ENCODE data around the gene AJM1.

AJM1 gene

DNA sequence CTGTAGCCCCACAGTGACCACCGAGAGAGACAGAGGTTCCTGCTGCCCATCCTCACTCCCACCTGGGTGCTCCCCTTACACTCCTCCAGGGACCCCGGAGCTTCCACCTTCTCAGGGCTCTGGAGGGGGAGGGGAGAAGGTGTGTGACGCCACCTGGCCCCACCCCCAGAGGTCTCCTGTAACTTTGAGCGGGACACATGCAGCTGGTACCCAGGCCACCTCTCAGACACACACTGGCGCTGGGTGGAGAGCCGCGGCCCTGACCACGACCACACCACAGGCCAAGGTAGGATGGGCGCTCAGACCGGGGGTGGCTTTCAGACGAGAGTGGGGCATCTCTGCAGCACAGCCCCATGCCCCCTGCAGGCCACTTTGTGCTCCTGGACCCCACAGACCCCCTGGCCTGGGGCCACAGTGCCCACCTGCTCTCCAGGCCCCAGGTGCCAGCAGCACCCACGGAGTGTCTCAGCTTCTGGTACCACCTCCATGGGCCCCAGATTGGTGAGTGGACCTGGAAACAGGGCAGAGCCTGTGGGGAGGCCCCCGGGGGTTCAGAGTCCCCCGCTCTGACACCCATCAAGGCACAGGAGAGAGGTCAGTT, 14.4 kb downstream of the AJM1 start:
- Histone ChIP-seq H3K27me3 (replicated peaks; ENCODE audit: control insufficient read depth, insufficient read depth, low read length) (no peaks in the 10 kb centered on the region), H3K4me3 (replicated peaks; ENCODE audit: low read depth, low read length) (no peak overlapping the region), H3K36me3 (ENCODE audit: control insufficient read depth, insufficient read depth, low read length) (peaks cover 15% of the 10 kb centered on the region)
- TF ChIP-seq, protein P1, sequence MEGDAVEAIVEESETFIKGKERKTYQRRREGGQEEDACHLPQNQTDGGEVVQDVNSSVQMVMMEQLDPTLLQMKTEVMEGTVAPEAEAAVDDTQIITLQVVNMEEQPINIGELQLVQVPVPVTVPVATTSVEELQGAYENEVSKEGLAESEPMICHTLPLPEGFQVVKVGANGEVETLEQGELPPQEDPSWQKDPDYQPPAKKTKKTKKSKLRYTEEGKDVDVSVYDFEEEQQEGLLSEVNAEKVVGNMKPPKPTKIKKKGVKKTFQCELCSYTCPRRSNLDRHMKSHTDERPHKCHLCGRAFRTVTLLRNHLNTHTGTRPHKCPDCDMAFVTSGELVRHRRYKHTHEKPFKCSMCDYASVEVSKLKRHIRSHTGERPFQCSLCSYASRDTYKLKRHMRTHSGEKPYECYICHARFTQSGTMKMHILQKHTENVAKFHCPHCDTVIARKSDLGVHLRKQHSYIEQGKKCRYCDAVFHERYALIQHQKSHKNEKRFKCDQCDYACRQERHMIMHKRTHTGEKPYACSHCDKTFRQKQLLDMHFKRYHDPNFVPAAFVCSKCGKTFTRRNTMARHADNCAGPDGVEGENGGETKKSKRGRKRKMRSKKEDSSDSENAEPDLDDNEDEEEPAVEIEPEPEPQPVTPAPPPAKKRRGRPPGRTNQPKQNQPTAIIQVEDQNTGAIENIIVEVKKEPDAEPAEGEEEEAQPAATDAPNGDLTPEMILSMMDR (IDR thresholded peaks at IDR 0.05; ENCODE audit: insufficient read depth, low read length, poor library complexity, severe bottlenecking) = peak; percentile 10
- peak; percentile 8 for DNase-seq (ENCODE audit: extremely low read depth, insufficient read length)

DNA sequence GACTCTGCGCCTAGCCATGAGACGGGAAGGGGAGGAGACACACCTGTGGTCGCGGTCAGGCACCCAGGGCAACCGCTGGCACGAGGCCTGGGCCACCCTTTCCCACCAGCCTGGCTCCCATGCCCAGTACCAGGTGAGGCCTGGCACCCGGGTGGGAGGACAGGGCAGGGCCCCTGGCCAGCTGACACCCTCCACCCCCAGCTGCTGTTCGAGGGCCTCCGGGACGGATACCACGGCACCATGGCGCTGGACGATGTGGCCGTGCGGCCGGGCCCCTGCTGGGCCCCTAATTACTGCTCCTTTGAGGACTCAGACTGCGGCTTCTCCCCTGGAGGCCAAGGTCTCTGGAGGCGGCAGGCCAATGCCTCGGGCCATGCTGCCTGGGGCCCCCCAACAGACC, 14.9 kb downstream of the AJM1 start:
- DNase-seq (ENCODE audit: extremely low read depth, insufficient read length) = peak; percentile 14

DNA sequence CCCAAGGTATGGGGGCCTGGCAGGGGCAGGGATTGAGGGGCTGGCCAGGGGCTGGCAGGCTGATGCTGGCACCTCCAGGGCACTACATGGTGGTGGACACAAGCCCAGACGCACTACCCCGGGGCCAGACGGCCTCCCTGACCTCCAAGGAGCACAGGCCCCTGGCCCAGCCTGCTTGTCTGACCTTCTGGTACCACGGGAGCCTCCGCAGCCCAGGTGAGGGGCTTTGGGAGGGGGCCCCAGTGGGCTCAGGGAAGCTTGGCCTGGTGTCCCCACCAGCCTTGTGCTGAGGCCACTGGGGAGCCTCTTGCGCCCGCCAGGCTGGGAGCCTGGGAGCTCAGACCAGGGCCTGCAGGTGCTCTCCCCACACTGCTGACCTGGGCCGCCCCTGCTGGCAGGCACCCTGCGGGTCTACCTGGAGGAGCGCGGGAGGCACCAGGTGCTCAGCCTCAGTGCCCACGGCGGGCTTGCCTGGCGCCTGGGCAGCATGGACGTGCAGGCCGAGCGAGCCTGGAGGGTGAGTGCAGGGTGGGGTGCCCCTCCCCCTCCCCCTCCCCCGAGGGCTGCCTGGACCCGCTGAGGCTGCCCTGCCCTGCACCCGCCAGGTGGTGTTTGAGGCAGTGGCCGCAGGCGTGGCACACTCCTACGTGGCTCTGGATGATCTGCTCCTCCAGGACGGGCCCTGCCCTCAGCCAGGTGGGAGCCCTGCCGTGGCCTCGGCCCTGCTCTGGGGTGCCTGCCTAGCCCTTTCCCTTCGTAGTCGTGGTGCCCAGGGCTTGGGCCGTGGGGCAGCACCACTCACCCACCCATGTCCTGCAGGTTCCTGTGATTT, 15.5 kb downstream of the AJM1 start:
- no peak for DNase-seq (ENCODE audit: extremely low read depth, insufficient read length)
- H3K36me3 ChIP-seq (ENCODE audit: control insufficient read depth, insufficient read depth, low read length) = peaks cover 23% of the 10 kb centered on the region
- H3K27me3 ChIP-seq (replicated peaks; ENCODE audit: control insufficient read depth, insufficient read depth, low read length) = no peaks in the 10 kb centered on the region

More for the DNA sequence above, 14.9 kb downstream of the AJM1 start:
- Histone ChIP-seq H3K4me3 (replicated peaks; ENCODE audit: low read depth, low read length) (no peak overlapping the region), H3K27me3 (replicated peaks; ENCODE audit: control insufficient read depth, insufficient read depth, low read length) (no peaks in the 10 kb centered on the region), H3K36me3 (ENCODE audit: control insufficient read depth, insufficient read depth, low read length) (peaks cover 19% of the 10 kb centered on the region)
- TF ChIP-seq, protein P1 (IDR thresholded peaks at IDR 0.05; ENCODE audit: insufficient read depth, low read length, poor library complexity, severe bottlenecking) = no peak

DNA sequence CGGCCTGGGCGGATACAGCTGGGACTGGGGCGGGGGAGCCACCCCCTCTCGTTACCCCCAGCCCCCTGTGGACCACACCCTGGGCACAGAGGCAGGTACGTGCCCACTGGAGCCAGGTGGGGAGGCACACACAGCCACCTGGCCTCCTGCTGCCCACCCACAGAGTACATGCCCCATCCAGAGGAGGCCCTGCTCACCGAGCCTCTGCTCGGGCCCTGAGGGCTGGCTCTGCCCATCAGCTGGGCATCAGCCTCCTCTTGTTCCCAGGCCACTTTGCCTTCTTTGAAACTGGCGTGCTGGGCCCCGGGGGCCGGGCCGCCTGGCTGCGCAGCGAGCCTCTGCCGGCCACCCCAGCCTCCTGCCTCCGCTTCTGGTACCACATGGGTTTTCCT, 16.2 kb downstream of the AJM1 start:
- Histone ChIP-seq H3K27me3 (replicated peaks; ENCODE audit: control insufficient read depth, insufficient read depth, low read length) (no peaks in the 10 kb centered on the region), H3K36me3 (ENCODE audit: control insufficient read depth, insufficient read depth, low read length) (peaks cover 27% of the 10 kb centered on the region), H3K4me3 (replicated peaks; ENCODE audit: low read depth, low read length) (no peak overlapping the region)
- TF ChIP-seq, protein P1 (IDR thresholded peaks at IDR 0.05; ENCODE audit: insufficient read depth, low read length, poor library complexity, severe bottlenecking) = no peak
- DNase-seq (ENCODE audit: extremely low read depth, insufficient read length) = peak; percentile 18

More for the DNA sequence above, 15.5 kb downstream of the AJM1 start:
- TF ChIP-seq, protein P1 (IDR thresholded peaks at IDR 0.05; ENCODE audit: insufficient read depth, low read length, poor library complexity, severe bottlenecking) = no peak
- H3K4me3 ChIP-seq (replicated peaks; ENCODE audit: low read depth, low read length) = no peak overlapping the region

DNA sequence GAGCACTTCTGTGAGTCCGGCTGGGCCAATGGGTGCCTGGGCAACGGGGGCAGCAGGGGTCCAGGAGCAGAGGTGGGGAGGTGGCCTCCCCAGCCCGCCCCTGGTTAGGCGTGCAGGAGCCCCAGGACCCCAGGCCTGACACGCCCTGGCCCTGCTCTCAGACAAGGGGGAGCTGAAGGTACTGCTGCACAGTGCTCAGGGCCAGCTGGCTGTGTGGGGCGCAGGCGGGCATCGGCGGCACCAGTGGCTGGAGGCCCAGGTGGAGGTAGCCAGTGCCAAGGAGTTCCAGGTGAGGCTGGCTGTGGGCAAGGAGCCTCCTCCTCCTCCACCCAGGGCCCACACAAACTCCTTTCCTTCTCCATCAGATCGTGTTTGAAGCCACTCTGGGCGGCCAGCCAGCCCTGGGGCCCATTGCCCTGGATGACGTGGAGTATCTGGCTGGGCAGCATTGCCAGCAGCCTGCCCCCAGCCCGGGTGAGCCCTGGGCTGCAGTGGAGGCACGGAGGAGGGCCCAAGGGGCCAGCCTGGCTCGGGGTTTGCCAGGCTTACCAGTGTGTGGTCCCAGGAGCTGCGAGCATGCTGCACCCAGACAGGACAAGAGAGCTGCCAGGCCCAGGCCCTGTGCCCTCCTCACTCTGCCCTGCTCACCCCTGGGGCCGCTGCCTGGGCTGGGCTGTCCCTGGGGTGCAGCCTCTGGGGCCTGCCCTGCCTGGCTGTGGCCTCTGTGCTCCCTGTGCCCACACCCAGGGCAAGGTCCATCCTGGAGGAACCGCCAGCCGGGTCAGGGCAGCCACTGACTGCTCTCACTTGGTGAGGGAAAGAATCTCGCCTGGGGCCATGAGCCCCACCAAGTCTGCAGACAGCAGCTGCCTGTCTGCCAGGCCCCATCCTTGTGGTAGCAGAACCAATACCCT, 16.8 kb downstream of the AJM1 start:
- DNase-seq (ENCODE audit: extremely low read depth, insufficient read length) = peak; percentile 13
- Histone ChIP-seq H3K4me3 (replicated peaks; ENCODE audit: low read depth, low read length) (no peak overlapping the region), H3K27me3 (replicated peaks; ENCODE audit: control insufficient read depth, insufficient read depth, low read length) (no peaks in the 10 kb centered on the region), H3K36me3 (ENCODE audit: control insufficient read depth, insufficient read depth, low read length) (peaks cover 30% of the 10 kb centered on the region)
- TF ChIP-seq, protein P1 (IDR thresholded peaks at IDR 0.05; ENCODE audit: insufficient read depth, low read length, poor library complexity, severe bottlenecking) = no peak
